Stomach smooth muscle (tissue), 2 donors: ENCODE results near the gene RABGAP1L.

Experiments used
- H3K27ac ChIP-seq: one replicate; pipeline ENCODE4 v1.7.0; 2013; ENCODE audit warnings: mild to moderate bottlenecking, low read length, inconsistent platforms
- H3K27me3 ChIP-seq, 2 donors: one replicate each; pipeline ENCODE4 v1.7.0; 2013; ENCODE audit warnings: low read length in 2 of 2; ENCODE audit not compliant: insufficient read depth in 2 of 2, control insufficient read depth in 1 of 2
- H3K36me3 ChIP-seq, 2 donors: one replicate each; pipeline ENCODE4 v1.7.0; 2013; ENCODE audit warnings: low read length in 2 of 2; ENCODE audit not compliant: control insufficient read depth in 2 of 2, insufficient read depth in 2 of 2
- H3K4me1 ChIP-seq: one replicate; pipeline ENCODE4 v1.7.0; 2013; ENCODE audit warnings: low read length; ENCODE audit not compliant: control insufficient read depth, insufficient read depth
- H3K4me3 ChIP-seq, 2 donors: one replicate each; pipeline ENCODE4 v1.7.0; 2013; ENCODE audit warnings: low read length in 2 of 2
- H3K9ac ChIP-seq, 2 donors: one replicate each; pipeline ENCODE4 v1.7.0; 2013; ENCODE audit warnings: low read length in 2 of 2, mild to moderate bottlenecking in 1 of 2
- H3K9me3 ChIP-seq, 2 donors: one replicate each; pipeline ENCODE4 v1.7.0; 2013; ENCODE audit warnings: low read length in 2 of 2; ENCODE audit not compliant: control insufficient read depth in 2 of 2
- donor health status: healthy.
- donor health status: Pancreatic carcinoma.

RABGAP1L gene

DNA sequence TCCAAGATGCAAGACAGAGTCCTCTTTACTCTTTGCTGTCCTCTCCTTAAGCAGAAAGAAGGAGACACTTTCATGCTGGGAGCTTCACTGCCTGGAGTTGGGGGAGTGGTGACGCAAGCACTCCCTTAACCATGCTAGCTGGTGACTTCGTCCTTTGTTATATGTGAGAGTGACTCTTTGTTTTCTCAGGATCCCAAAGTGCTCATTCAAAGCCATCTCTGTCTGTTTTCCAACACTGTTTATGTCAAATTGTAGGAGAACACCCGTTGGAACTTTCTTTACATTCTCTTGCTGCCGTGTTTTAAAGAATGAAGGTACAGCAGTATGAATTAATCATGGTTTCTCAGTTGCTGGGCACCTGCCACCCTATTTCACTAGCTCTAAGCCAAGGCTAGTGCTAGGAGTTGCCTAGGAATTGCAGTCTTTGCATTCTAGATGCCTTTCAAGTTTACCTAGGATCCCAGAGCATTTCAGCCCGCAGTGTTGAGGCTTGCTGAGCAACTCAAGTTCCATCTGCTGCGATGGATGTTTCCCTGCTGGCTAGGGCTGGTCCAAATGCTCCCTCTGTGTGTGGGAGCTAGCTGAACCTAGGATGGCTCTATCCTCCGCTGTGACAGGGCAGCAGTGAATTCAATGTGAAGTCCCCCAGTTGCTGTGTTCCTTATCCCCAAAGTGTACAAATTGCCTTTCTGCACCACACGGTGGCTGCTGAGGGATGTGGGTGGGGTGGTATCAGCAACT is 205.8 kb downstream of the RABGAP1L start:
- Histone ChIP-seq H3K27me3 (no peaks in the 10 kb centered on the region), H3K9ac (no peak overlapping the region), H3K4me3 (no peak overlapping the region)

DNA sequence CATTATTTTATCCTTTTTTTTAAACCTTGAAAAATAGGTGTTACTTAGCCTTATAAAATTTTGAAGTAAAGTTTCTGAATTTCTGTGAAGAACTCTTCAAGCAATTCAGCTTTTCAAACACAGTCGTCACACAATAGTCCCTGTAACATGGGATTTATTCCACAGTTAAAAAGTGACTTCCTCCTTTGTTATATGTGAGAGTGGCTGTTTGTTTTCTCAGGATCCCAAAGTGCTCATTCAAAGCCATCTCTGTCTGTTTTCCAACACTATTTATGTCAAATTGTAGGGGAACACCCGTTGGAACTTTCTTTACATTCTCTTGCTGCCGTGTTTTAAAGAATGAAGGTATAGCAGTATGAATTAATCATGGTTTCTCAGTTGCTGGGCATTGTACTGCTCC is 207.6 kb downstream of the RABGAP1L start:
- H3K36me3 ChIP-seq = no peaks in the 10 kb centered on the region
- no peaks in the 10 kb centered on the region for H3K4me1 ChIP-seq
- no peak overlapping the region for H3K27ac ChIP-seq
- no peak overlapping the region for H3K4me3 ChIP-seq
- H3K9ac ChIP-seq = no peak overlapping the region
- no peaks in the 10 kb centered on the region for H3K27me3 ChIP-seq
- H3K9me3 ChIP-seq = no peaks in the 10 kb centered on the region

More for the DNA sequence above, 205.8 kb downstream of the RABGAP1L start:
- Histone ChIP-seq H3K9me3 (no peaks in the 10 kb centered on the region), H3K4me1 (no peaks in the 10 kb centered on the region), H3K36me3 (no peaks in the 10 kb centered on the region), H3K27ac (no peak overlapping the region)

DNA sequence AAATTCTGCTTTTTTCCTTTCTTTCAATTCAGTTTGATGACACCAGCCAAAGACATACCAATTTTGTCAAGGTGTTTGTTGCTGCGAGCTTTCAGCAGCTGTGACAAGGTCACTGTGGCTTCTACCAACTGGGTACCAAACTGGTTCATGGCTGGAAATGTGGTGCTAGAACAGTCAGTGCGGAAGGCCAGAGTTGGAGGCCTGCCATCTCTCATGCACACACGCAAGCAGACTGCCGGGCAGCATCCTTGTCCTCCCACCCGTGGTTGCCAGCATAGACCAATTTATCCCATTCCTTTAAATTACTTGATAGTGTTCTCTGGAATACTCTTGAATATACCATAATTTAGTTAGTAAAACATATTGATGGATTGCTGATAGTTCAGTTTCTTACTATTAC is 208.6 kb downstream of the RABGAP1L start:
- H3K4me3 ChIP-seq = no peak overlapping the region
- H3K9me3 ChIP-seq = no peaks in the 10 kb centered on the region
- H3K27ac ChIP-seq = no peak overlapping the region
- no peak overlapping the region for H3K9ac ChIP-seq
- no peaks in the 10 kb centered on the region for H3K27me3 ChIP-seq
- no peaks in the 10 kb centered on the region for H3K36me3 ChIP-seq
- H3K4me1 ChIP-seq = no peaks in the 10 kb centered on the region

DNA sequence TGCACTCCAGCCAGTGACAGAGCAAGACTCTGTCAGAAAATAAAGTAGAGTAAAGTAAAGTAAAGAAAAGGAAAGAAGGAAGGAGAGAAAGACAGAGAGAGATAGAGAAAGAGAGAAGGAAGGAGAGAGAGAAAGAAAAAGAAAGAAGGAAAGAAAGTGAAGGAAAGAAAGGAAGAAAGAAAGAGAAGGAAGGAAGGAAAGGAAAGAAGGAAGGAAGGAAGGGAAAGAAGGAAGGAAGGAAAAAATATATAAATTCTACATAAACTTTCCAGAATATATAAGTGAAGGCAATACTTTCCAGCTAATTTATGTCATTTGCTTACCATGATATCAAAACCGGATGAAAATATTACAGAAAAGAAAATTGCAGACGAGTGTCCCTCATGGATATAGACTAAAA is 216.7 kb downstream of the RABGAP1L start:
- Histone ChIP-seq H3K9ac (no peak overlapping the region), H3K4me3 (no peak overlapping the region), H3K36me3 (peaks cover 0 to 3% of the 10 kb centered on the region in 2 donors), H3K9me3 (no peaks in the 10 kb centered on the region), H3K4me1 (no peaks in the 10 kb centered on the region), H3K27me3 (no peaks in the 10 kb centered on the region), H3K27ac (no peak overlapping the region)

DNA sequence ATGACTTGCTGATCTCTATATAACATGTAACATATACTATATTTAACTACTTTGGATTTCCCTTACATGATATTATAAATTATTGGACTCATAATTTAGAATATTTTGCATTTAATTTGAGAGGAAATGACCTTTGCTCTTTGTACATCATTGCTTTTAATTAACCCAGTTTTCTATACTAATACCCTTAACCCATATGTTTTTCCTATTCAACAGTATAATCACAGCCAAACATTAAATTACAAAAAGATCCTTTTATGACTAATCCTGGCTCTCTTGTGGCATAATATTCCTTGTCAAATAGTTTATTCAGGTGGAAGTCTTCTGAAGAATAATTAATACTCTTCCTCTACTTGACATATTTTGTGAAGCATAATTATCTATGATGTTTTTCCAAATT is 232.4 kb downstream of the RABGAP1L start:
- no peaks in the 10 kb centered on the region for H3K4me1 ChIP-seq
- H3K4me3 ChIP-seq = no peak overlapping the region
- no peak overlapping the region for H3K27ac ChIP-seq
- H3K9me3 ChIP-seq = peaks cover 2 to 5% of the 10 kb centered on the region in 2 donors
- no peaks in the 10 kb centered on the region for H3K27me3 ChIP-seq
- no peak overlapping the region for H3K9ac ChIP-seq
- H3K36me3 ChIP-seq = peaks cover 0 to 3% of the 10 kb centered on the region in 2 donors

DNA sequence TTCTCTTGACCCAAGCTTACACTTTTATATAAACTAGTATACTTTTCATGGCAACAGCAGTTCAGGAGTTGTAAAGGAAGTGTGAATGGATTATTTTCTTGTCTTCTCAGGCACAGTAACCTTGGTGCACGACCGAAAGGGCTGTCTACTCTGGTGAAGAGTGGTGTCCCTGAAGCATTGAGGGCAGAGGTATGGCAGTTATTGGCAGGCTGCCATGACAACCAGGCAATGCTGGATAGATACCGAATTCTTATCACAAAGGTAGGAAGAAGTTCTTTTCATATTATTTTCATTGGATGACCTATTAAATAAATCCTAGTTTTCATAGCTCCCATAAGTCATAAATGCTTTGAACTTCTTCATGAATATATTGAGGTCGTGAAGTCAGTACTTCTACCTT is 234.6 kb downstream of the RABGAP1L start:
- Histone ChIP-seq H3K27ac (no peak overlapping the region), H3K9ac (no peak overlapping the region), H3K4me3 (no peak overlapping the region), H3K27me3 (no peaks in the 10 kb centered on the region), H3K36me3 (peaks cover 0 to 3% of the 10 kb centered on the region in 2 donors), H3K9me3 (peaks cover 2 to 5% of the 10 kb centered on the region in 2 donors), H3K4me1 (no peaks in the 10 kb centered on the region)

DNA sequence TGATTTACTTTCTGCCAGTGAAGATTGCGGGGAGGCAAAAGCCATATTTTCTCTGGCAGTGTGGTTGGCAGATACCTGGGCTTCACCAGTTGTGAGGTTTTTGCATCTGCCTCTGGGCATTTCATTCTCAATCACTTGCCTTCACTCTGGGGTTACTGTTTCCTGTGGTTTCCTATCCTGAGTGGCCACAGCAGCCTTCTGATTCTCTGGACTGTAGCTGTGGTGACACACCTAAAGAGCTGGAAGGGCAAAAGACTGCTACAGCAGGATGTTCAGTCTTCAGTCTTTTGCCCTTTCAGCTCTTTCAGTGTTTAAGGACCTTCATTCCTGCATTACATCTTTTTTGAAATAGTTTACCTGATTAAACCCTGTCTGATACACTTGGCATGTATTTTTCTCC is 237.9 kb downstream of the RABGAP1L start:
- Histone ChIP-seq H3K9me3 (peaks cover 2 to 5% of the 10 kb centered on the region in 2 donors), H3K27ac (no peak overlapping the region)

DNA sequence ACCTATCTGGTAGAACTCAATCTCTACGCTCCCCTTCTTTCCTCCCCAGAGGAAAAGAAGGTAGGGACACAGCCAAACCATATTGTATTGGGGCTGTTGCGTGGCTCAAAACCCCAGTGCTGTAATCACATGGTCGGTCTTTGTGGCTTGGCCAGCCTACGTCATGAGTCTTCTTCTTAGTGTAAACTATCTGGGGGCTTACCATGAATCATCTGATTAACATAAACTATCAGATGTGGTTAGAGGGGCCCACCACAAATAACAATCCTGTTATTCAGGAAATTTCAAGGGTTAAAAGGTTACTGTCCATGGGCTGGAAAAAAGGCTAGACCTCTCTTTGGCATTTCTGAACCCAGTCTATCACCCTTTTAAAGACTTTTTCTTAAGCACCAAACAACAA is 238.9 kb downstream of the RABGAP1L start:
- Histone ChIP-seq H3K4me3 (no peak overlapping the region), H3K9me3 (peaks cover under 1 to 2% of the 10 kb centered on the region in 2 donors)

More for the DNA sequence above, 237.9 kb downstream of the RABGAP1L start:
- no peak overlapping the region for H3K9ac ChIP-seq
- no peak overlapping the region for H3K4me3 ChIP-seq
- no peaks in the 10 kb centered on the region for H3K4me1 ChIP-seq
- H3K27me3 ChIP-seq = no peaks in the 10 kb centered on the region
- peaks cover 0 to 3% of the 10 kb centered on the region in 2 donors for H3K36me3 ChIP-seq

DNA sequence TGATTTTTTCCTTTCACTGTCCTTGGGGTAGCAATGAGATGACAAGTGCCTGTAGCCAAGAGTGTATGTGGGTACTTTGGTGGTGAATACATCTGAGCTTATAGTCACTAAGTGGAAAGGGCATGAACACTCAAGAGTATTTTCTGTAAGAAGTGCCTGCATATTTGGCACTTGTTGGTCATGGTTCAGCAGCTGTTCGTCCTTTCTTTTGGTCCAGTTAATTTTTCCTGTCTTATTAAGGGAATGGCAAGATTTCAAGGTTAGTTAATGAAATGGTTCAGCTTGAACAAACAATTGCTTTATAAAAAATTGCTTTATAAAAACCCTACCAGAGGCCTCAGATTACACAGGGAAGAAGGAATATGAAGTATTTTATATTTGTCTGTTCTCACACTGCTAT is 239.9 kb downstream of the RABGAP1L start:
- Histone ChIP-seq H3K27me3 (no peaks in the 10 kb centered on the region), H3K9me3 (no peaks in the 10 kb centered on the region), H3K4me3 (no peak overlapping the region), H3K36me3 (no peaks in the 10 kb centered on the region), H3K4me1 (no peaks in the 10 kb centered on the region), H3K27ac (no peak overlapping the region), H3K9ac (no peak overlapping the region)

More for the DNA sequence above, 238.9 kb downstream of the RABGAP1L start:
- H3K4me1 ChIP-seq = no peaks in the 10 kb centered on the region
- no peaks in the 10 kb centered on the region for H3K27me3 ChIP-seq
- no peak overlapping the region for H3K27ac ChIP-seq
- H3K9ac ChIP-seq = no peak overlapping the region
- H3K36me3 ChIP-seq = peaks cover 0 to 3% of the 10 kb centered on the region in 2 donors

DNA sequence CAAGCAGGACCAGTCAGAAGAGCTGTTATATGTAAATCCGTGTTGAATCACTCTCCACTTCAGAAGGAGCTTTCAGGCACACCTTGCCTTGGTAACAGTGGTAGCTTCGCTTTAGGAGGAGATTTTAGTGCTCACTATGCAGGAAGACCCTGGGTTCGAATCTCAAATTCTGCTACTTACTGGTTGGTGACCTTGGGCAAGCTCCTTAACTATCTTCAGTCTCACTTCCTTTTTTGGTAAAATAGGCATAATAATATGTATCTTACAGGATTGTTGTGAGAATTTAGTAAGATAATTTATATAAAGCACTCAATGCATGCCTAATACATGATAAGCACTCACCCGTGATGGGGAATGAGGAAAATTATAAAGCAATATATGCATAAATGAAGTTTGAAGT is 241.8 kb downstream of the RABGAP1L start:
- Histone ChIP-seq H3K27ac (no peak overlapping the region), H3K27me3 (no peaks in the 10 kb centered on the region), H3K36me3 (no peaks in the 10 kb centered on the region), H3K4me3 (no peak overlapping the region), H3K4me1 (no peaks in the 10 kb centered on the region), H3K9me3 (no peaks in the 10 kb centered on the region), H3K9ac (no peak overlapping the region)

DNA sequence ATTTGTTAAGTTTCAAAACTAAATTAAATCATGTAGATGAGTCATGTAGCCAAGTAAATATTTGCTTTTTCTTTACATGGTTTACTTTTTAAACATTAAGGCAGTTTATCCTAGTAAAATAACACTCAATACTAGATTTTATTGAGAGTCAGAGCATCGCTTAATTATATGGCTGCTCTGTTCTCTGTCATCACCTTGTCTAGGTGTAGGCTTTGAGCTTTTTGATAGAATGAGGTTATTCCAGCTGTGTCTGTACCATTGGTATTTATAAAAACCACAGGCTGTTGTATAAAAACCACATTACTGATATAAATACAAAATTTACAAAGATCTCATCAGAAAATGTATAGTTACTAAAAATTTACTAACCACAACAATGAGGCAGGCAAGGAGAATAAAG is 245.9 kb downstream of the RABGAP1L start:
- no peaks in the 10 kb centered on the region for H3K27me3 ChIP-seq
- H3K4me3 ChIP-seq = no peak overlapping the region
- H3K9ac ChIP-seq = no peak overlapping the region
- no peaks in the 10 kb centered on the region for H3K9me3 ChIP-seq
- H3K4me1 ChIP-seq = no peaks in the 10 kb centered on the region
- no peak overlapping the region for H3K27ac ChIP-seq
- H3K36me3 ChIP-seq = no peaks in the 10 kb centered on the region
